Hematopoietic multipotent progenitor cell treated with erythropoietin and hydrocortisone succinate and interleukin-3 and kit ligand, for 8 days (in vitro differentiated cells): ENCODE data around the gene DPF3.

ENCODE experiments used
- DNase-seq: peaks from one replicate; pipeline ENCODE4 v3.0.0-alpha.2; 2015

Gene DPF3

DNA sequence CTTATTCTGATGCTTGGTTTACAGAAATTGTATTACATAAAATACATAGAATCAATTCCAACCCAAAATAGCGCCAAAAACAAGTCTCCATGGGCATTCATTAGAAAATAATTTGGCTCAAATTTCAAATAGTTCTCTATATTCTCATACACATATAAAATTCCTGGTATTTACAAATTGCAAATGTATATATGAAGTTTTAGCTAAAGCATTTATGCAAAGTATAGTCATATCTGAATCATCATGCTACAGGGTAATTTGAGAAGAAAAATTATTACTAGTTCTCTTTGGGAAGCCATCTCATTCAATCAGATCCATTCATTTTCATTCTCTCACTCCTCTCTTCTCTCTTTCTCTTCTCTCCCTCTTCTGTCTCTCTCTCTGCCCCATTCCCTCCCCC lies 257.8 kb downstream of the DPF3 start:
- no peak for DNase-seq

DNA sequence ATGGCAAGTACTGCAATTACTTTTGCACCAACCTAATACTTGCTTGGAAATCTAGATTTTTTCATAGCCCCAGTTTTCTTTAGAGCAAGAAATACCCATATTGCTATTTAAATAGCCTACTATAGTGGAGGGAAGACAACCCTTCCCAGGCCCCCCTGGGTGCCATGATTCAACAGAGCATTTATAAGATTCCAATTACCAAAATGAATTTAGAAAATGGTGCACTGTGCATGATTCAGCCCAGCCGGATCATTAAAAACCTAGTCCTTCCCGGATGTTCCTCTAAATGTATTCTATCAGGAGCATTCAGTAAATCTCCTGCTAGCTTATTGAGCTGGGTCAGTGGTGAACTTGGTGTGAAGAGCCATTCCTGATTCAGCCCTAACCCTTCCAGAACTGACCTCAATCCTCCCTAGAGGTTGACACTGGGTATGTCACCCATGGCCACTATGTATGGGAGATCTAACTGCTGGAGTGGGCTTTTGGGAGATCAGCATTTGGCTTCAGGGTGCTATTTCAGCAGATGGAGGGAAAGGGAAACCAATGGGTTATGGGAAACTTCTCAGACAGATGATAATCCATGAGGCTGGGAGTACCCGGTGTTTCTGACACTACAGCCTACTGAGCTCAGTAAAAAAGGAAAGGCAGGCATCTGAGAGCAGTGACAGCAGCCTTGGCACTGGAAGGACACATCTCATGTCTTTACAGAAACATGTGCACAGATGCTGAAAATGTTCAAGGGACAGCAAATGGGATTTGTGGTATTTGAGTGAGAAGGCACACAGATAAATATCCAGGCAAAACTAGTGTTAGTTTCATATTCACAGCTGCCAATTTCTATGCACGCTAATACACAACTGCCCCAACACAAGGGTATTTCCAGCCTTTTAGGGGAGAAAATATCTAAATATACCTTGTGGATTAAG lies 258.9 kb downstream of the DPF3 start:
- no peak for DNase-seq

GRCh38 chr14:72633551-72633950 lies 260.4 kb downstream of the DPF3 start:
- DNase-seq: no peak

GRCh38 chr14:72632727-72633126 lies 261.2 kb downstream of the DPF3 start:
- no peak for DNase-seq

- no peak for DNase-seq
Observed at GRCh38 chr14:72631401-72631800, 262.5 kb downstream of the DPF3 start.

DNA sequence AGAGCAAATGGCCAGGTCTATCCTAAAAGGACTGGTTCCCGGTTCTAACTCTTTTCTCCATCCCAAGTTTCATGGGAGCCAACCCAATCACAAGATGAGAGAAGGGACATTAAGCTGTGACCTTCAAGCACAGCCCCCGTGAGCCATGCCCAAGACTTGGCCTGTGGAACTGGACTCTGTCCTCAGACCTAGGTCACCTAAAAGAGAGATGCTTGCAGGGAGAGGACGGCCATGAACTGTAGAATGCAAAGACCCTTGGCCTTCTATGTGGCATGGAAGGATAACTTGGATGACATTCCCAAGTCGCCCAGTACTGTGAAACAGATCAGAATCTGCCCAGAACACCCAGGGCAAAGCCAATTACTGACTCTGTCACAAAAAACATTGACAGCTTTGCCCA lies 263.5 kb downstream of the DPF3 start:
- no peak for DNase-seq

GRCh38 chr14:72629534-72629933 lies 264.4 kb downstream of the DPF3 start:
- no peak for DNase-seq

DNA sequence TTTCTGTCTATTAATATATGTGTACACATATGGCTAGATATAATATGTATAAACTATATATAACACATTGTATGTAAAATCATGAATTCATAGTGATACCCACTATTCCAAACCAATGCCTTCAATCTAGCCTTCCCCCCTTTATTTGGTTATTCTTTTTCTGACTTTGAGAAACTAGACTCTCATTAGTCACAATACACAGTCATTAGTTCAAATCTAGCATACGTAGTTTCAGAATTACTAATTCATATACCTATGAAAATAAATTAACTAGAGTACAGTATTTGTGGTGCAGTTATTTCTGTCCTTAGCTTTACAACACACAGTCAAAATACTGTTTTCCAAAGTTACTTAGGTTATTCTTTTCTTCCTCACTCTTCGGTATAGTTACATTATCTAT lies 268.2 kb downstream of the DPF3 start:
- DNase-seq: no peak

DNA sequence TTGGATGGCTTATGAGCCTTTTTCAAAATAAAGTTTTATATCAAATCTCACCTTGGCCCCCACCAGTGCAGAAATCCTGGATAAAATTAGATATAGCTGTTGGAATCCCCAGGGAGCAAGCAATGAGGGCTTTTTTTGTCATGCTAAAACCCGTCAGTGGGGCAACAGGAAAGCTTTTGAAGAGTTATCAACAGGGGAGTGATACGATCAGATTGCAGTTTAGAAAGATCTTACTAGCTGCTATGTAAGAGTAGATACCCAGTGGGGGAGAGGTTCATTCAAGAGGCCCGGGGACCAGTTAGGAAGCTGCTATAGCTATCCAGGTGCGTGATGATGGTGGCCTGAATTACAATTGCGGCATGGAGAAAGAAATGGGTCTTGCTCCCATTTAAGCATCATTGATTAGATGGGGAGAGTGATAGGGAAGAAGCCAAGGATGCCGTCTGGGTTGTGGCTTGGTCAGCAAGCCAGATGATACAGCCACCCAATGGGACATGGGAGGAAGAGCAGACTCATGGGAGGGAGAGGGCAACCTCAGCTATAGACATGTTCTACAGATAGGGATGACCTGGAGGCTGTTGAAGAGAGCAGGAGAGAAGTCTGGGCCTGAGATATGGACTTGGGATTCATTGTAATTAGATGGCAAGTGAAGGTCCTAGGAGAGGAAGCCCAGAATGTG lies 272.4 kb downstream of the DPF3 start:
- no peak for DNase-seq

DNA sequence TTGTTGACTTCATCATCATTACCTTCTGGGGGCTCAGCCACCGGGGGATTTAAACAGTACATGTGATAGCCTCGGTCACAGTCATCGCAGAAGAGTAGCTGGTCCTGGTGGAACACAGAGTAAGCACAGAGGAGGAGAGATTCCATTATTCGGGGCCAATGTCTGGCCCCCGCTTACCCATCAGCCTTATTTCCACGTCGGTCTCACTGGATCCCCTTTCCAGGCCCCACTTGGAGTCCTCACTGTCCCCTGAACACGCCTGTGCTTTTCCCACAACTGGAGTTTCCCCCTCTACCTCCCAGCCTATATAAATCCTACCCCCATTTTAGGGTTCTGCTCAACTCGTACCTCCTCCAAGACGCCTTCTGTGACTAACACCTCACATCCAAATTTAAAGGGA lies 274.0 kb downstream of the DPF3 start:
- DNase-seq: no peak

DNA sequence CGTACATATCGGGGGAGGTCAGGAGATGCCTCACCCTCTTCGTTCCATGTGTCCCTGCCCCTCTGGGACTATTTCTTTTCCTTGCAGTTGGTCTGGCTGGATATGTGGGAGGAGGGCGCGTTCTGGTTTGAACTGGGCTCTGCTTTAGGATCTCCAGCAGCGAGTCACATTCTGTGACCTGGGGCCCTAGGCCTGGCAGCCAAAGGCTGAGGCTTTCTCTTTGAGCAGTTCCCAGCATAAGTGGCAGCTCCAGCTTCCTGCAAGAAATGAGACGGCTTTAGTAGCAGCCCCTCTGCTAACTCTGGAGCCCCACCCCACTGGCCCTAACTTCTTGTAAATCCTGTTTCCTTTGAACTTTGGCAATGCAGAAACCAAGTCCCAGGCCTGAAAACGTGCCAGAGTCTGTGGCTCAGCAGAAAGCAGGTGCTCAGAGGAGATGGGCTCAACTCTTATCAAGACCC lies 274.8 kb downstream of the DPF3 start:
- DNase-seq: no peak

DNA sequence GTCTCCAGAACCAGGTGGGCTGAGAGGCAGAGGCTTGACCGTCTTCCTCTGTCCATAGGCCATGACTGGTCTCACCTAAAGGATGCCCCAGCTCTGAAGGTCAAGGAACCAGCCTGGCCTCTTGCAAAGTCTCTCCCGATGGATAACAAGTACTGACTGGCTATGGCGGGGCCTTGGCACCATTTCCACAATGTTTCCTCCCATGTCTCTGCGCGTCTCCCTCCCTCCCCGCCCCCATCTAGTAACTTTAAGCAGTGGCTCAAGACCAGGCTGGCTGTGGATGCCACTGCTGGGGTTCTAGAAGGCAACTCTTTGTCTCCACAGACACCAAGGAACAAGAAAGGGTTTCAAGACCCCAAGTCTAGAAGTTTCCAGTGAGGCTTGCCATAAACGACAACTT lies 275.5 kb downstream of the DPF3 start:
- DNase-seq: no peak

GRCh38 chr14:72617391-72618031 lies 276.4 kb downstream of the DPF3 start:
- DNase-seq: no peak

- DNase-seq: no peak
Observed at GRCh38 chr14:72616811-72617210, 277.1 kb downstream of the DPF3 start.

- no peak for DNase-seq
Observed at GRCh38 chr14:72616294-72616693, 277.6 kb downstream of the DPF3 start.

GRCh38 chr14:72615451-72616121 lies 278.3 kb downstream of the DPF3 start:
- no peak for DNase-seq

- DNase-seq: no peak
Observed at GRCh38 chr14:72614891-72615415, 278.9 kb downstream of the DPF3 start.

- no peak for DNase-seq
Observed at GRCh38 chr14:72614365-72614764, 279.5 kb downstream of the DPF3 start.

DNA sequence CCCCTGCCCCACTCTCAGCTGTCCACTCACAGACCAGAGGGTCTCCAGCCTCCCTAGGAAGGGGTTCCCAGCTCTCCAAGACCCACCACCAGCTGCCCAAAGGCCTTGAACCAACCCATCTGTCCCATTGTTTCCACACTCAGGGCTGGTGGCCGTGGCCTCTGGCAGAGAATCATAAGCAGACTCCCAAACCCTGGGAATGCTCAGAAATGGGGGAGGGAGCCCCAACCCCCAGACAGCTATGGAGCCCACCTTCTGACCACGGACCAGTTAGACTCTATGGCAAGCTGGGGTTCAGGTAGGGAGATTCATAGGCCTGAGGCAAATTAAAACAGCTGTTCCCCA lies 280.0 kb downstream of the DPF3 start:
- DNase-seq: no peak

- DNase-seq: peak; percentile 5
Observed at GRCh38 chr14:72613231-72613974, 280.5 kb downstream of the DPF3 start.

GRCh38 chr14:72612041-72612440 lies 281.9 kb downstream of the DPF3 start:
- no peak for DNase-seq

DNA sequence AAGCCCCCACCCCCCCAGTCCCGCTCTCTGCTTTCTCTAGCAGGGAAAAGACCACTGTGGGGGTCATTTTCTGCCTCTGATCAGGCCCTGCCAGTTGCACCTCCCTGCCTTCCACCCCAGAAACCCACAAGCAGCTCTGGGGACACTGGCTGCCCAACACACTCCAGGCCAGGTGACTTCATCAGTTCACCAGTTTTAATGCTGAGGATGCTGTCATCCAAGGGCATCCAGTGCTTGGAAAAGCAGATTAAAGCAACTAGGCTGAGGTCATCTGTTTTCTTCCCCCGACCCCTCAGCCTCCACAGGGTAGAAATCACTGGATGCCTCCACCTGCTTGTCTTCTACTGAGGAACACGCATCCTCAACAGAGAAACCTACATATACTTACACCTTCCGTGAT lies 282.4 kb downstream of the DPF3 start:
- no peak for DNase-seq
